Activated naive CD8-positive, alpha-beta T cell (primary cell): Measurements from ENCODE around the gene GSAP.
"Not testable (repeated sequence)": the region's sequence is repeated elsewhere in the genome, so short reads cannot be mapped to it uniquely, and the experiment has no call there.

ENCODE experiments used
- H3K27ac Mint-ChIP-seq: one replicate; pipeline ENCODE4 v1.8.0; 2021; ENCODE audit warnings: mixed read lengths
- H3K27me3 Mint-ChIP-seq: one replicate; pipeline ENCODE4 v1.8.0; 2021; ENCODE audit warnings: mixed read lengths
- H3K36me3 Mint-ChIP-seq: one replicate; pipeline ENCODE4 v1.8.0; 2021; ENCODE audit warnings: mixed read lengths
- H3K4me1 Mint-ChIP-seq: one replicate; pipeline ENCODE4 v1.8.0; 2021; ENCODE audit warnings: low read depth, mixed read lengths
- H3K4me3 Mint-ChIP-seq: one replicate; pipeline ENCODE4 v1.8.0; 2021; ENCODE audit warnings: mild to moderate bottlenecking, mixed read lengths
- H3K9me3 Mint-ChIP-seq: one replicate; pipeline ENCODE4 v1.8.0; 2021; ENCODE audit warnings: low read depth, mixed read lengths

Gene GSAP

GRCh38 chr7:77290425-77290824, 125.7 kb downstream of the GSAP start:
- H3K27ac Mint-ChIP-seq = no peak overlapping the region
- no peaks in the 10 kb centered on the region for H3K4me1 Mint-ChIP-seq
- H3K27me3 Mint-ChIP-seq = no peaks in the 10 kb centered on the region
- H3K4me3 Mint-ChIP-seq = no peak overlapping the region
- no peaks in the 10 kb centered on the region for H3K9me3 Mint-ChIP-seq
- peaks cover 36% of the 10 kb centered on the region for H3K36me3 Mint-ChIP-seq

- Mint-ChIP-seq H3K4me1 (no peaks in the 10 kb centered on the region), H3K36me3 (peaks cover 39% of the 10 kb centered on the region), H3K27ac (no peak overlapping the region), H3K27me3 (no peaks in the 10 kb centered on the region), H3K9me3 (no peaks in the 10 kb centered on the region), H3K4me3 (no peak overlapping the region)
Observed at GRCh38 chr7:77289387-77289786, 126.8 kb downstream of the GSAP start.

- H3K36me3 Mint-ChIP-seq = peaks cover 41% of the 10 kb centered on the region
- H3K9me3 Mint-ChIP-seq = no peaks in the 10 kb centered on the region
- no peaks in the 10 kb centered on the region for H3K4me1 Mint-ChIP-seq
- no peaks in the 10 kb centered on the region for H3K27me3 Mint-ChIP-seq
- H3K27ac Mint-ChIP-seq = no peak overlapping the region
- H3K4me3 Mint-ChIP-seq = no peak overlapping the region
Observed at GRCh38 chr7:77288676-77289320, 127.4 kb downstream of the GSAP start.

- Mint-ChIP-seq H3K9me3 (no peaks in the 10 kb centered on the region), H3K27me3 (no peaks in the 10 kb centered on the region), H3K4me3 (no peak overlapping the region), H3K27ac (no peak overlapping the region), H3K4me1 (no peaks in the 10 kb centered on the region), H3K36me3 (peaks cover 44% of the 10 kb centered on the region)
Observed at GRCh38 chr7:77284616-77285015, 131.5 kb downstream of the GSAP start.

- H3K27me3 Mint-ChIP-seq = no peaks in the 10 kb centered on the region
- H3K4me3 Mint-ChIP-seq = no peak overlapping the region
- H3K36me3 Mint-ChIP-seq = peaks cover 38% of the 10 kb centered on the region
- H3K27ac Mint-ChIP-seq = no peak overlapping the region
- no peaks in the 10 kb centered on the region for H3K4me1 Mint-ChIP-seq
- H3K9me3 Mint-ChIP-seq = no peaks in the 10 kb centered on the region
Observed at GRCh38 chr7:77284005-77284404, 132.1 kb downstream of the GSAP start.

- H3K27ac Mint-ChIP-seq = no peak overlapping the region
- no peaks in the 10 kb centered on the region for H3K9me3 Mint-ChIP-seq
- H3K4me1 Mint-ChIP-seq = no peaks in the 10 kb centered on the region
- no peaks in the 10 kb centered on the region for H3K27me3 Mint-ChIP-seq
- H3K4me3 Mint-ChIP-seq = no peak overlapping the region
- peaks cover 37% of the 10 kb centered on the region for H3K36me3 Mint-ChIP-seq
Observed at GRCh38 chr7:77282897-77283296, 133.3 kb downstream of the GSAP start.

GRCh38 chr7:77281780-77282478, 134.2 kb downstream of the GSAP start:
- Mint-ChIP-seq H3K27me3 (no peaks in the 10 kb centered on the region), H3K9me3 (no peaks in the 10 kb centered on the region), H3K27ac (no peak overlapping the region), H3K4me1 (no peaks in the 10 kb centered on the region), H3K36me3 (peaks cover 27% of the 10 kb centered on the region), H3K4me3 (no peak overlapping the region)

GRCh38 chr7:77276120-77276519, 140.0 kb downstream of the GSAP start:
- H3K27ac Mint-ChIP-seq = no peak overlapping the region
- no peak overlapping the region for H3K4me3 Mint-ChIP-seq
- H3K9me3 Mint-ChIP-seq = no peaks in the 10 kb centered on the region
- peaks cover 22% of the 10 kb centered on the region for H3K36me3 Mint-ChIP-seq
- no peaks in the 10 kb centered on the region for H3K27me3 Mint-ChIP-seq
- peaks cover 5% of the 10 kb centered on the region for H3K4me1 Mint-ChIP-seq

GRCh38 chr7:77275663-77276062, 140.5 kb downstream of the GSAP start:
- not testable (repeated sequence) for H3K27me3 Mint-ChIP-seq, H3K9me3 Mint-ChIP-seq, H3K27ac Mint-ChIP-seq, H3K4me3 Mint-ChIP-seq, H3K4me1 Mint-ChIP-seq
- peaks cover 22% of the 10 kb centered on the region for H3K36me3 Mint-ChIP-seq

- Mint-ChIP-seq H3K36me3 (peaks cover 29% of the 10 kb centered on the region), H3K27me3 (no peaks in the 10 kb centered on the region), H3K9me3 (no peaks in the 10 kb centered on the region), H3K27ac (no peak overlapping the region), H3K4me3 (no peak overlapping the region), H3K4me1 (peaks cover 5% of the 10 kb centered on the region)
Observed at GRCh38 chr7:77271766-77272165, 144.4 kb downstream of the GSAP start.

- Mint-ChIP-seq H3K9me3 (no peaks in the 10 kb centered on the region), H3K4me1 (no peaks in the 10 kb centered on the region), H3K36me3 (peaks cover 25% of the 10 kb centered on the region), H3K27ac (no peak overlapping the region), H3K27me3 (no peaks in the 10 kb centered on the region), H3K4me3 (no peak overlapping the region)
Observed at GRCh38 chr7:77270094-77270480, 146.1 kb downstream of the GSAP start.

- peaks cover 23% of the 10 kb centered on the region for H3K36me3 Mint-ChIP-seq
- no peak overlapping the region for H3K27ac Mint-ChIP-seq
- H3K4me1 Mint-ChIP-seq = no peaks in the 10 kb centered on the region
- H3K9me3 Mint-ChIP-seq = no peaks in the 10 kb centered on the region
- H3K4me3 Mint-ChIP-seq = no peak overlapping the region
- no peaks in the 10 kb centered on the region for H3K27me3 Mint-ChIP-seq
Observed at GRCh38 chr7:77269360-77270093, 146.6 kb downstream of the GSAP start.

- Mint-ChIP-seq H3K4me3 (no peak overlapping the region), H3K27me3 (no peaks in the 10 kb centered on the region), H3K27ac (no peak overlapping the region), H3K9me3 (no peaks in the 10 kb centered on the region), H3K4me1 (no peaks in the 10 kb centered on the region), H3K36me3 (peaks cover 19% of the 10 kb centered on the region)
Observed at GRCh38 chr7:77266291-77266794, 149.8 kb downstream of the GSAP start.

- Mint-ChIP-seq H3K27ac (no peak overlapping the region), H3K27me3 (no peaks in the 10 kb centered on the region), H3K36me3 (peaks cover 19% of the 10 kb centered on the region), H3K9me3 (no peaks in the 10 kb centered on the region), H3K4me3 (no peak overlapping the region), H3K4me1 (no peaks in the 10 kb centered on the region)
Observed at GRCh38 chr7:77265666-77266065, 150.5 kb downstream of the GSAP start.

- Mint-ChIP-seq H3K36me3 (peaks cover 10% of the 10 kb centered on the region), H3K9me3 (no peaks in the 10 kb centered on the region), H3K27me3 (no peaks in the 10 kb centered on the region), H3K4me1 (no peaks in the 10 kb centered on the region), H3K4me3 (no peak overlapping the region), H3K27ac (no peak overlapping the region)
Observed at GRCh38 chr7:77262316-77262715, 153.8 kb downstream of the GSAP start.
